Liver (tissue), 9 donors: ENCODE measurements around the gene PARP4. TPM values are rescaled to one million over a fixed set of nuclear protein-coding genes. Genes with fewer than 3 reads are reported as not detected.

Source experiments
- DNase-seq: peaks from one replicate; pipeline ENCODE4 v3.0.0-alpha.2; 2017; ENCODE audit warnings: low spot score
- H3K27ac ChIP-seq, 2 donors: one replicate each; pipeline ENCODE4 v1.7.0; 2013; ENCODE audit warnings: inconsistent platforms in 2 of 2, low read length in 2 of 2, control low read depth in 1 of 2, low read depth in 1 of 2, mild to moderate bottlenecking in 1 of 2
- H3K27me3 ChIP-seq, 4 donors: one replicate each; pipeline versions ENCODE4 v1.6.1 to v1.7.0; 2013; ENCODE audit warnings: low read length in 3 of 4, inconsistent platforms in 1 of 4, mild to moderate bottlenecking in 1 of 4, moderate library complexity in 1 of 4; ENCODE audit not compliant: control insufficient read depth in 4 of 4, insufficient read depth in 4 of 4
- H3K36me3 ChIP-seq, 4 donors: one replicate each; pipeline versions ENCODE4 v1.6.1 to v1.7.0; 2013; ENCODE audit warnings: low read length in 3 of 4, mild to moderate bottlenecking in 3 of 4, low read depth in 1 of 4, moderate library complexity in 1 of 4; ENCODE audit not compliant: control insufficient read depth in 4 of 4, insufficient read depth in 3 of 4
- H3K4me1 ChIP-seq, 4 donors: one replicate each; pipeline versions ENCODE4 v1.6.1 to v1.7.0; 2013; ENCODE audit warnings: low read length in 3 of 4, mild to moderate bottlenecking in 3 of 4, moderate library complexity in 1 of 4; ENCODE audit not compliant: control insufficient read depth in 4 of 4, insufficient read depth in 4 of 4
- H3K4me3 ChIP-seq, 3 donors: one replicate each; pipeline versions ENCODE4 v1.6.1 to v1.7.0; 2013; ENCODE audit warnings: low read length in 3 of 3, control low read depth in 1 of 3, low read depth in 1 of 3, mild to moderate bottlenecking in 1 of 3
- H3K9ac ChIP-seq, 2 donors: one replicate each; pipeline ENCODE4 v1.7.0; 2013; ENCODE audit warnings: low read length in 2 of 2, mild to moderate bottlenecking in 2 of 2, moderate library complexity in 2 of 2, control low read depth in 1 of 2, low read depth in 1 of 2
- H3K9me3 ChIP-seq, 4 donors: one replicate each; pipeline versions ENCODE4 v1.6.1 to v1.7.0; 2013; ENCODE audit warnings: low read length in 3 of 4; ENCODE audit not compliant: control insufficient read depth in 4 of 4
- ATF3 ChIP-seq: IDR thresholded peaks from 2 replicates; pipeline ENCODE4 v1.6.1; 2016; ENCODE audit warnings: antibody characterized with exemption
- CTCF ChIP-seq: fragments of 150-350 bp; IDR thresholded peaks from 2 replicates; pipeline ENCODE4 v1.5.1; 2017; ENCODE audit warnings: improper control_type of control experiment, low read depth, low read length; ENCODE audit not compliant: missing input control
- EGR1 ChIP-seq, 2 donors: IDR thresholded peaks; 2 replicates each; pipeline ENCODE4 v1.6.1; 2016 to 2018; ENCODE audit warnings: antibody characterized with exemption in 2 of 2, low read depth in 2 of 2
- FOXA1 ChIP-seq: IDR thresholded peaks from 2 replicates; pipeline ENCODE4 v1.6.1; 2016; ENCODE audit warnings: antibody characterized with exemption
- FOXA2 ChIP-seq: IDR thresholded peaks from 2 replicates; pipeline ENCODE4 v1.6.1; 2016; ENCODE audit warnings: antibody characterized with exemption
- GABPA ChIP-seq, 2 donors: IDR thresholded peaks in 1 of 2; conservative IDR thresholded peaks in 1 of 2; 2 replicates each; pipeline ENCODE4 v1.6.1; 2016; ENCODE audit warnings: antibody characterized with exemption in 2 of 2, mild to moderate bottlenecking in 1 of 2, moderate library complexity in 1 of 2
- HNF4G ChIP-seq: IDR thresholded peaks from 2 replicates; pipeline ENCODE4 v1.6.1; 2016; ENCODE audit warnings: antibody characterized with exemption
- JUND ChIP-seq, 2 donors: IDR thresholded peaks; 2 replicates each; pipeline ENCODE4 v1.6.1; 2016; ENCODE audit warnings: antibody characterized with exemption in 2 of 2
- NR2F2 ChIP-seq: IDR thresholded peaks from 2 replicates; pipeline ENCODE4 v1.6.1; 2016; ENCODE audit warnings: antibody characterized with exemption
- RAD21 ChIP-seq, 2 donors: IDR thresholded peaks; 2 replicates each; pipeline ENCODE4 v1.6.1; 2016; ENCODE audit warnings: antibody characterized with exemption in 2 of 2, mild to moderate bottlenecking in 2 of 2
- REST ChIP-seq: IDR thresholded peaks from 2 replicates; pipeline ENCODE4 v1.6.1; 2016; ENCODE audit warnings: antibody characterized with exemption, mild to moderate bottlenecking
- RXRA ChIP-seq, 2 donors: IDR thresholded peaks; 2 replicates each; pipeline ENCODE4 v1.6.1; 2017 to 2018; ENCODE audit warnings: antibody characterized with exemption in 2 of 2, mild to moderate bottlenecking in 1 of 2
- SP1 ChIP-seq: IDR thresholded peaks from 2 replicates; pipeline ENCODE4 v1.6.1; 2018; ENCODE audit warnings: antibody characterized with exemption, mild to moderate bottlenecking
- TAF1 ChIP-seq: conservative IDR thresholded peaks from 2 replicates; pipeline ENCODE4 v1.6.1; 2016; ENCODE audit warnings: antibody characterized with exemption, mild to moderate bottlenecking
- ZBTB33 ChIP-seq: IDR thresholded peaks from 2 replicates; pipeline ENCODE4 v1.6.1; 2016; ENCODE audit warnings: antibody characterized with exemption
- WGBS: extraction: QIAGEN DNeasy Blood & Tissue Kit; methylation state at CpG from one replicate; pipeline ENCODE4 v1.1.7; 2013; 5-methylcytosine and 5-hydroxymethylcytosine counted together
- polyA plus RNA-seq, 2 donors: library from polyadenylated mRNA; stranded (reverse) in 1 of 2; unstranded in 1 of 2; fragments of 200-250 nt in 1 of 2; fragments of >200 nt in 1 of 2; fragmentation: Nextera tagmentation in 1 of 2; extraction: Ambion mirVana in 1 of 2; gene quantifications; one replicate each; pipeline versions ENCODE4 v1.2.1 to v1.2.3, GENCODE V29; 2013 to 2015
- total RNA-seq, 2 donors: library from RNA; depleted of rRNA; stranded (reverse); fragments of >200 nt; gene quantifications; one replicate each; pipeline ENCODE4 v1.2.3, GENCODE V29; 2014
- TF ChIP-seq, protein P1 (sequence below): IDR thresholded peaks from 2 replicates; pipeline ENCODE4 v1.6.1; 2016; ENCODE audit warnings: antibody characterized with exemption
- donor health status: healthy.
- donor health status: healthy.
- donor health status: healthy.
- donor health status: healthy.
- donor health status: healthy.

PARP4 gene
- total and polyA plus RNA-seq, 4 donors = 10.7 to 29.3 (median 17.7) TPM

DNA sequence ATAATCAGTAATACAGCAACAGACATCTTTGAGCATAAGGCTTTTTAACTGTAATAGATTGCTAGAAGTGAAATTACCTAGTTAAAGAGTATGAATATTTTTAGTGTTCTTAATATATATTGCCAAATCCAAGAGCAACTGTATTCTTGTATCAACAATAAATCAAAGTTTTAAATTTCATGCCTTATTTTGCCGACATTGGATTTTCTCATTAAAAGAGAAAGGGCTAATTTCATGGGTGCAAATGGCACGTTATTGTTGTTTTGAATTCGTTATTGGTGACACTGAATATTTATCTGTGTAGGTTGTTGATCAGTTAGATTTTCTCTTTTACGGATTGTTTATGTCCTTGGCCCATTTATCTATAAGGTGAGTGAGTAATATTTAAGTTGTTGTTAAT is 106.1 kb downstream of the PARP4 start:
- WGBS = 92% methylated on average over 4 of the region's 4 CpGs
- DNase-seq = no peak
- Histone ChIP-seq H3K4me3 (no peak overlapping the region), H3K9me3 (no peaks in the 10 kb centered on the region), H3K27ac (no peak overlapping the region), H3K36me3 (no peaks in the 10 kb centered on the region), H3K4me1 (no peaks in the 10 kb centered on the region), H3K27me3 (no peaks in the 10 kb centered on the region), H3K9ac (no peak overlapping the region)
- no peak for TF ChIP-seq GABPA (IDR thresholded peaks at IDR 0.05 in 1 of 2, conservative IDR thresholded peaks at IDR 0.05 in 1 of 2)
- TF ChIP-seq CTCF = no peak
- TF ChIP-seq REST = no peak
- no peak for TF ChIP-seq RXRA (IDR thresholded peaks at IDR 0.05)
- TF ChIP-seq EGR1 (IDR thresholded peaks at IDR 0.05; ENCODE audit: low read depth in 2 of 2) = no peak
- no peak for TF ChIP-seq ATF3
- TF ChIP-seq ZBTB33 = no peak
- TF ChIP-seq SP1 = no peak
- TF ChIP-seq JUND (IDR thresholded peaks at IDR 0.05) = no peak
- TF ChIP-seq, protein P1, sequence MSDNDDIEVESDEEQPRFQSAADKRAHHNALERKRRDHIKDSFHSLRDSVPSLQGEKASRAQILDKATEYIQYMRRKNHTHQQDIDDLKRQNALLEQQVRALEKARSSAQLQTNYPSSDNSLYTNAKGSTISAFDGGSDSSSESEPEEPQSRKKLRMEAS = no peak
- no peak for TF ChIP-seq FOXA2
- no peak for TF ChIP-seq NR2F2
- TF ChIP-seq HNF4G = no peak
- no peak for TF ChIP-seq FOXA1

DNA sequence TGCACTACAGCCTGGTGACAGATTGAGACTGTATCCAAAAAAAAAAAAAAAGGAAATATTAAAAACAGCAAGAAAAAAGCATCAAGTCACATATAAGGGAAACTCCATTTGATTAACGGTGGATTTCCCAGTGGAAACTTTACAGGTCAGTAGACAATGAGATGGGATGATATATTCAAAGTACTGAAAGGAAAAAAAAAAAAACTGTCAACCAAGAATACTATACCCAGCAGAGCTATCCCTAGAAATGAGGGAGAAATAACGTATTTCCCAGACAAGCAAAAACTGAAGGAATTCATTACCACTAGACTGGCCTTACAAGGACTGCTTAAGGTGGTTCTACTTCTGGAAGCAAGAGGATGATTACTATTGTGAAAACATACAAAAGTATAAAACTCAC is 115.8 kb downstream of the PARP4 start:
- no peak overlapping the region for H3K27ac ChIP-seq
- no peaks in the 10 kb centered on the region for H3K9me3 ChIP-seq
- no peaks in the 10 kb centered on the region for H3K27me3 ChIP-seq
- H3K36me3 ChIP-seq = no peaks in the 10 kb centered on the region
- TF ChIP-seq FOXA2 = no peak
- no peak for TF ChIP-seq RAD21 (IDR thresholded peaks at IDR 0.05)
- no peak for TF ChIP-seq TAF1
- no peak for TF ChIP-seq RXRA (IDR thresholded peaks at IDR 0.05)
- H3K4me3 ChIP-seq = no peak overlapping the region
- no peak for DNase-seq
- H3K4me1 ChIP-seq = no peaks in the 10 kb centered on the region
- H3K9ac ChIP-seq = no peak overlapping the region
- 84% methylated on average over 2 of the region's 2 CpGs for WGBS
